Esophagus squamous epithelium (tissue), 5 donors: Measurements from ENCODE around the gene CCL17. TPM values are rescaled to one million over a fixed set of nuclear protein-coding genes. Genes with fewer than 3 reads are reported as not detected.

Source experiments
- DNase-seq: peaks from one replicate; lab custom pipeline; 2025; lab: John Stamatoyannopoulos, UW
- H3K27ac ChIP-seq, 4 donors: fragments of 200-600 bp; sonication (generic); one replicate each; pipeline ENCODE4 v1.5.1; 2016 to 2019; ENCODE audit warnings: mild to moderate bottlenecking in 1 of 4
- H3K27me3 ChIP-seq, 4 donors: fragments of 200-600 bp; sonication (generic); 1 replicate in 3 of 4; 2 replicates in 1 of 4; pipeline versions ENCODE4 v1.5.1 to v1.6.0; 2017 to 2021; ENCODE audit warnings: antibody characterized with exemption in 1 of 4
- H3K36me3 ChIP-seq, 3 donors: fragments of 200-600 bp; sonication (generic); one replicate each; pipeline ENCODE4 v1.5.1; 2016 to 2019
- H3K4me1 ChIP-seq, 3 donors: fragments of 200-600 bp; sonication (generic); one replicate each; pipeline ENCODE4 v1.5.1; 2017 to 2019
- H3K4me3 ChIP-seq, 4 donors: fragments of 200-600 bp; sonication (generic); 1 replicate in 3 of 4; 2 replicates in 1 of 4; pipeline ENCODE4 v1.5.1; 2016 to 2019; ENCODE audit warnings: mild to moderate bottlenecking in 2 of 4, moderate library complexity in 1 of 4
- H3K9me3 ChIP-seq, 3 donors: fragments of 200-600 bp; sonication (generic); one replicate each; pipeline ENCODE4 v1.5.1; 2016 to 2019
- POLR2A ChIP-seq, 4 donors: fragments of 450-650 bp; IDR thresholded peaks; one replicate each; pipeline ENCODE4 v1.6.1; 2017; ENCODE audit warnings: antibody characterized with exemption in 4 of 4, mild to moderate bottlenecking in 4 of 4, moderate library complexity in 3 of 4
- WGBS, 2 donors: methylation state at CpG; one replicate each; pipeline ENCODE4 v1.1.5; 2018; 5-methylcytosine and 5-hydroxymethylcytosine counted together
- intact Hi-C: fragments of 100-400 bp; cut with DNase I; formaldehyde crosslinking; loops from one replicate; pipeline ENCODE4 v1.15.0; 2022
- total RNA-seq, 4 donors: library from RNA; depleted of rRNA; stranded (reverse); fragments of >200 nt; gene quantifications; one replicate each; pipeline ENCODE4 v1.1.0, GENCODE V29; 2016
- TF ChIP-seq, protein P1 (sequence below), 6 experiments: fragments of 450-650 bp in 4 of 6; fragments of 200-600 bp in 2 of 6; sonication (generic) in 2 of 6; IDR thresholded peaks; one replicate each; pipeline ENCODE4 v1.5.1; 2016 to 2019; ENCODE audit warnings: antibody characterized with exemption in 6 of 6, mild to moderate bottlenecking in 4 of 6, moderate library complexity in 4 of 6
- donor health status: DM: yes; HTN: yes; CAD: no.

Gene CCL17
- total RNA-seq, result 1 to 10 TPM in 1 of 4 donors, under 1 TPM in 1, not detected in 2; 0.64 to 1.3 TPM

- Histone ChIP-seq H3K36me3 (no peaks in the 10 kb centered on the region), H3K27ac (no peak within 1 kb of the TSS), H3K27me3 (no peaks in the 10 kb centered on the region), H3K4me3 (no peak within 1 kb of the TSS), H3K9me3 (no peaks in the 10 kb centered on the region), H3K4me1 (peaks cover 0 to 15% (median 0%) of the 10 kb centered on the region in 3 donors)
- TF ChIP-seq, protein P1, sequence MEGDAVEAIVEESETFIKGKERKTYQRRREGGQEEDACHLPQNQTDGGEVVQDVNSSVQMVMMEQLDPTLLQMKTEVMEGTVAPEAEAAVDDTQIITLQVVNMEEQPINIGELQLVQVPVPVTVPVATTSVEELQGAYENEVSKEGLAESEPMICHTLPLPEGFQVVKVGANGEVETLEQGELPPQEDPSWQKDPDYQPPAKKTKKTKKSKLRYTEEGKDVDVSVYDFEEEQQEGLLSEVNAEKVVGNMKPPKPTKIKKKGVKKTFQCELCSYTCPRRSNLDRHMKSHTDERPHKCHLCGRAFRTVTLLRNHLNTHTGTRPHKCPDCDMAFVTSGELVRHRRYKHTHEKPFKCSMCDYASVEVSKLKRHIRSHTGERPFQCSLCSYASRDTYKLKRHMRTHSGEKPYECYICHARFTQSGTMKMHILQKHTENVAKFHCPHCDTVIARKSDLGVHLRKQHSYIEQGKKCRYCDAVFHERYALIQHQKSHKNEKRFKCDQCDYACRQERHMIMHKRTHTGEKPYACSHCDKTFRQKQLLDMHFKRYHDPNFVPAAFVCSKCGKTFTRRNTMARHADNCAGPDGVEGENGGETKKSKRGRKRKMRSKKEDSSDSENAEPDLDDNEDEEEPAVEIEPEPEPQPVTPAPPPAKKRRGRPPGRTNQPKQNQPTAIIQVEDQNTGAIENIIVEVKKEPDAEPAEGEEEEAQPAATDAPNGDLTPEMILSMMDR (IDR thresholded peaks at IDR 0.05), result no peak
- TF ChIP-seq POLR2A (IDR thresholded peaks at IDR 0.05), result no peak
- no peak for DNase-seq
- intact Hi-C loops, result no loop called here
- WGBS, 2 donors, result 77% methylated on average over 17 of the region's 17 CpGs
These were observed at the start of gene CCL17 for GRCh38 chr16:57403965-57404817. CCL17 (plus strand) TSS chr16:57404767; CDS start chr16:57413933, 9,166 bp downstream.

DNA sequence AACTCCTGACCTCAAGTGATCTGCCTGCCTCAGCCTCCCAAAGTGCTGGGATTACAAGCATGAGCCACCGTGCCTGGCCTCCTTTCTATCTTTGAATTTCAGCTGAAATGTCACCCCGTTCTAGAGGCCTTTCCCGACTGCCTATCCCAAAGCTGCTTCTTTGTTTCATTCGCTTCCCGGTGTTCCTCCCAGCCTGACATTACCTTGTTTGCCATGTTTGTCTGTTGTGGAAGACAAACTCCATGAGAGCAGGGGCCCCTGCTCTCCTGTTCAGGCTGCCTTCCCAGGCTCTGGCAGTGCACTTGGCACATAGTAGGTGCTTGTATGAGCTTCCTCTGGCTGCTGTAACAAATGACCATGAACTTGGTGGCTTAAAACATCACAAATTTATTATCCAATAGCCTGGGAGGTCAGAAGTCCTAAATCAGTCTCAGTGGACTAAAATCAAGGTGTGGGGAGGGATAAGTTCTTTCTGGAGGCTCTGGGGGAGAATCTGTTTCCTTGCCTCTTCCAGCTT is 48.6 kb upstream of the CCL17 start:
- no peak for DNase-seq
- Histone ChIP-seq H3K27ac (no peak overlapping the region), H3K4me3 (no peak overlapping the region), H3K27me3 (peaks cover 0 to 8% (median 0%) of the 10 kb centered on the region in 4 donors), H3K9me3 (no peaks in the 10 kb centered on the region), H3K4me1 (peaks cover 0 to 25% (median 7%) of the 10 kb centered on the region in 3 donors), H3K36me3 (no peaks in the 10 kb centered on the region)
- 89 to 92% methylated on average over 5 of the region's 5 CpGs for WGBS, 2 donors
- TF ChIP-seq, protein P1 (IDR thresholded peaks at IDR 0.05), result no peak
- TF ChIP-seq POLR2A (IDR thresholded peaks at IDR 0.05), result no peak
- intact Hi-C loops, result no loop called here

GRCh38 chr16:57356547-57356946 is 48.0 kb upstream of the CCL17 start:
- WGBS, 2 donors, result 82 to 100% methylated on average over 3 to 4 of the region's 4 CpGs
- Histone ChIP-seq H3K9me3 (no peaks in the 10 kb centered on the region), H3K27ac (no peak overlapping the region), H3K4me1 (peaks cover 2 to 31% (median 10%) of the 10 kb centered on the region in 3 donors), H3K4me3 (no peak overlapping the region), H3K27me3 (peaks cover 0 to 8% (median 0%) of the 10 kb centered on the region in 4 donors), H3K36me3 (no peaks in the 10 kb centered on the region)
- TF ChIP-seq POLR2A (IDR thresholded peaks at IDR 0.05), result no peak
- TF ChIP-seq, protein P1 (IDR thresholded peaks at IDR 0.05), result no peak
- no peak for DNase-seq
- intact Hi-C loops, result no loop called here

DNA sequence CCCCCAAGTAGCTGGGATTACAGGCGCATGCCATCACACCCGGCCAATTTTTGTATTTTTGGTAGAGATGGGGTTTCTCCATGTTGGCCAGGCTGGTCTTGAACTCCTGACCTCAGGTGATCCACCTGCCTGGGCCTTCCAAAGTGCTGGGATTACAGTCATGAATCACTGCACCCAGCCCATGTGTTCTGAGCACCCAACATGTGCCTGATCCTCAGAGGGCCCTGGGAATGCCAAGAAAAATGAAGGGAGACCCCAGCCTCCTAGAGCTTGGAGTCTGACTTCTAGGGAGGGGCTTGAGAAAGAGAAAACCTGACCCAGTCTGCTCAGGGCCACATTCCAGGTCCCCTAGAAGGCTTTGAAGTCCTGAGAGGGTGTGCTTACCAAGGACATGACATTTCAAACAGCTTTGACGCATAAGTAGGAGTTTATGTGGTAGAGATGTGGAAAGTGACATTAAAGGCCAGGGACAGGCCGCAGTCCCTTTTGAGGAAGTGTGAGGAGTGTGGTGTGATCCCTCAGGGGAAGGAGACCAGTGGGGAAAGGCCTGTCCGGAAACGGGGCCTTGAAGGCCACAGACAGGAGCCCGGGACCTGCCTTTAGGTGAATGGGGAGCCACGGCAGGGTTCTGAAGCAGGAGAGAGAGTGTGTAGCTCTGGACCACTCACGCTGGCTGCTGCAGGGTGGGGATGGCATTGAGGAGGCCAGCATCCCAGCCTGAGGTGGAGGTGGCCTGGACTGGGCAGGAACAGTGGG is 47.1 kb upstream of the CCL17 start:
- no peaks in the 10 kb centered on the region for H3K36me3 ChIP-seq
- H3K4me3 ChIP-seq, result no peak overlapping the region
- no peaks in the 10 kb centered on the region for H3K9me3 ChIP-seq
- 87% methylated on average over 9 of the region's 9 CpGs for WGBS, 2 donors
- H3K27ac ChIP-seq, result no peak overlapping the region
- peaks cover 6 to 35% (median 13%) of the 10 kb centered on the region in 3 donors for H3K4me1 ChIP-seq
- no peak for TF ChIP-seq POLR2A (IDR thresholded peaks at IDR 0.05)
- TF ChIP-seq, protein P1 (IDR thresholded peaks at IDR 0.05), result no peak
- intact Hi-C loops, result no loop called here
- H3K27me3 ChIP-seq, result peaks cover 0 to 3% (median 0%) of the 10 kb centered on the region in 4 donors
- no peak for DNase-seq
